ENCODE data around the gene FNIP1.

GRCh38 chr5:131685516-131686171 is 111.2 kb downstream of the FNIP1 start:
- TF ChIP-seq CTCF (conservative IDR thresholded peaks at IDR 0.05; ENCODE audit: low read length): no peak
- TF ChIP-seq EZH2phosphoT487 (IDR thresholded peaks at IDR 0.05; ENCODE audit: borderline replicate concordance): no peak

All from Loucy (cell line).